Transverse colon (tissue), 4 donors: ENCODE results near the gene PDE4D. TPM values are rescaled to one million over a fixed set of nuclear protein-coding genes. Genes with fewer than 3 reads are reported as not detected.

Experiments
- DNase-seq: peaks from one replicate; pipeline ENCODE4 v3.0.0-alpha.2; 2019
- H3K27ac ChIP-seq, 4 donors: fragments of 200-600 bp; sonication (generic); 2 replicates each; pipeline ENCODE4 v1.5.1; 2016 to 2018; ENCODE audit warnings: inconsistent platforms in 4 of 4
- H3K27me3 ChIP-seq: fragments of 200-600 bp; sonication (generic); 2 replicates; pipeline ENCODE4 v1.5.1; 2017; ENCODE audit warnings: inconsistent platforms
- H3K36me3 ChIP-seq, 4 donors: fragments of 200-600 bp; sonication (generic); 2 replicates each; pipeline ENCODE4 v1.5.1; 2017 to 2019; ENCODE audit warnings: inconsistent platforms in 4 of 4
- H3K4me1 ChIP-seq, 4 donors: fragments of 200-600 bp; sonication (generic); 2 replicates each; pipeline ENCODE4 v1.5.1; 2017 to 2020; ENCODE audit warnings: inconsistent platforms in 4 of 4
- H3K4me3 ChIP-seq, 4 donors: fragments of 200-600 bp; sonication (generic); 1 replicate in 1 of 4; 2 replicates in 3 of 4; pipeline versions ENCODE4 v1.5.1 to v1.6.1; 2017 to 2019; ENCODE audit warnings: inconsistent platforms in 4 of 4
- H3K9me3 ChIP-seq, 2 donors: fragments of 200-600 bp; sonication (generic); 2 replicates each; pipeline ENCODE4 v1.5.1; 2017 to 2019; ENCODE audit warnings: inconsistent platforms in 2 of 2
- EP300 ChIP-seq: sonication (generic); formaldehyde crosslinking; IDR thresholded peaks from one replicate; pipeline ENCODE4 v1.6.1; 2017; ENCODE audit warnings: antibody characterized with exemption, low read depth
- POLR2A ChIP-seq: fragments of 450-650 bp; IDR thresholded peaks from one replicate; pipeline ENCODE4 v1.6.1; 2016; ENCODE audit warnings: antibody characterized with exemption, mild to moderate bottlenecking, moderate library complexity
- POLR2AphosphoS5 ChIP-seq, 3 donors: sonication (generic); formaldehyde crosslinking; IDR thresholded peaks; one replicate each; pipeline ENCODE4 v1.6.1; 2016; ENCODE audit warnings: antibody characterized with exemption in 3 of 3
- WGBS, 2 donors: methylation state at CpG; one replicate each; pipeline ENCODE4 v1.1.5; 2018; ENCODE audit warnings: low coverage in 1 of 2; 5-methylcytosine and 5-hydroxymethylcytosine counted together
- in situ Hi-C, 4 donors: fragments of 200-750 bp; cut with MboI; loops; one replicate each; pipeline versions ENCODE4 v1.15.0 to v1.15.1; 2017; ENCODE audit warnings: low sequenced_read_pairs in 3 of 4, low pct_ligation_motif_present in 1 of 4, low pct_unique_long_range_greater_than_20kb in 1 of 4
- intact Hi-C: fragments of 100-400 bp; cut with DNase I; formaldehyde crosslinking; loops from one replicate; pipeline ENCODE4 v1.15.1; 2023; ENCODE audit warnings: low total_unique reads
- total RNA-seq, 4 donors: library from RNA; depleted of rRNA; stranded (reverse); fragments of >200 nt; gene quantifications; one replicate each; pipeline ENCODE4 v1.1.0, GENCODE V29; 2016
- TF ChIP-seq, protein P1 (sequence below), 5 experiments: fragments of 200-600 bp in 3 of 5; fragments of 450-650 bp in 2 of 5; sonication (generic) in 3 of 5; IDR thresholded peaks; 1 replicate in 2 of 5; 2 replicates in 3 of 5; pipeline ENCODE4 v1.5.1; 2016 to 2017; ENCODE audit warnings: antibody characterized with exemption in 5 of 5, inconsistent platforms in 3 of 5, mild to moderate bottlenecking in 2 of 5, moderate library complexity in 1 of 5

The PDE4D gene
- total RNA-seq, 4 donors from 2014 or later = 47.0 to 302 (median 73.6) TPM

DNA sequence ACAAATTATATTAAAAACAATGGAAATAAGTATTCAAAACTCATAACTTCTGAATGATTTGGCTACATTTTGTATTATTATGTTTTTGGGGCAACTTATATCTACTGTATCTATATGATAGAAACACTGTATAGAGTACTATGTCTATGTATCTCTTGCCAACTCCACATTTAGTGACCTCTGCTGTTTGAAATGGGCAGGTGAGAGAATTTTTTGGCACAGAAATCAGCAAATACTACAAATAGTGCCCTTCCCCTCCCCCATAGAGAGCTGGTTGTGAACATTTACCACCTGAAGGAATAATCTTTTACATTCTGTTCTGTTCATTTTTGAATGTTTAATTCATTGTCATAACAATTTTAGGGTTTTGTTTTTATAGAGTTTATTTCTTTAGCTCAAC, 545.3 kb downstream of the PDE4D start:
- Histone ChIP-seq H3K27me3 (no peaks in the 10 kb centered on the region), H3K9me3 (no peaks in the 10 kb centered on the region), H3K27ac (peak overlapping the region in 3 of 4 donors; percentile 0 to 7 (median 3)), H3K36me3 (no peaks in the 10 kb centered on the region), H3K4me1 (peaks cover 0 to 25% (median 4%) of the 10 kb centered on the region in 4 donors), H3K4me3 (no peak overlapping the region)
- intact Hi-C loops = no loop called here
- no peak for TF ChIP-seq EP300
- TF ChIP-seq, protein P1, sequence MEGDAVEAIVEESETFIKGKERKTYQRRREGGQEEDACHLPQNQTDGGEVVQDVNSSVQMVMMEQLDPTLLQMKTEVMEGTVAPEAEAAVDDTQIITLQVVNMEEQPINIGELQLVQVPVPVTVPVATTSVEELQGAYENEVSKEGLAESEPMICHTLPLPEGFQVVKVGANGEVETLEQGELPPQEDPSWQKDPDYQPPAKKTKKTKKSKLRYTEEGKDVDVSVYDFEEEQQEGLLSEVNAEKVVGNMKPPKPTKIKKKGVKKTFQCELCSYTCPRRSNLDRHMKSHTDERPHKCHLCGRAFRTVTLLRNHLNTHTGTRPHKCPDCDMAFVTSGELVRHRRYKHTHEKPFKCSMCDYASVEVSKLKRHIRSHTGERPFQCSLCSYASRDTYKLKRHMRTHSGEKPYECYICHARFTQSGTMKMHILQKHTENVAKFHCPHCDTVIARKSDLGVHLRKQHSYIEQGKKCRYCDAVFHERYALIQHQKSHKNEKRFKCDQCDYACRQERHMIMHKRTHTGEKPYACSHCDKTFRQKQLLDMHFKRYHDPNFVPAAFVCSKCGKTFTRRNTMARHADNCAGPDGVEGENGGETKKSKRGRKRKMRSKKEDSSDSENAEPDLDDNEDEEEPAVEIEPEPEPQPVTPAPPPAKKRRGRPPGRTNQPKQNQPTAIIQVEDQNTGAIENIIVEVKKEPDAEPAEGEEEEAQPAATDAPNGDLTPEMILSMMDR (IDR thresholded peaks at IDR 0.05) = peak in 1 of 5 experiments; percentile 8
- in situ Hi-C loops = no loop called here
- DNase-seq = no peak

DNA sequence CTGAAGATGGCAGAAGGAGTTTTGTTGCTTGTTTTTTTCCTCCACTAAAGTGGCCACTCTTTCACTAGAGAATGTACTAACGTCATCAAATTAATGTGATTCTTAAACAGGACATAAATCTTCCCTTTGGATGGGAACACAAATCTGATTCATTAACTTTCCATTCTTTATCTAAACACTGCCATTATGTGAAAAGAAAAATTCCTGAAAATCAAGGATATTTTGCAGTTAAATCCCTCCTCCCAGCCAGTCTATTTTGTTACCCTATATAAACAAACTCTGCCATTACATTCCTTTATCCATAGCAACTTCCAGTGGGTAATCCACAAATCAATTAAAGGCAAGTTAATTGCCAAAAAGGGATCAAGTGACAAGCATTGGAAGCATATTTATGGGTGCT, 546.5 kb downstream of the PDE4D start:
- in situ Hi-C loops = no loop called here
- Histone ChIP-seq H3K9me3 (no peaks in the 10 kb centered on the region), H3K27ac (peak overlapping the region; percentile 57 to 64 (median 60))

DNA sequence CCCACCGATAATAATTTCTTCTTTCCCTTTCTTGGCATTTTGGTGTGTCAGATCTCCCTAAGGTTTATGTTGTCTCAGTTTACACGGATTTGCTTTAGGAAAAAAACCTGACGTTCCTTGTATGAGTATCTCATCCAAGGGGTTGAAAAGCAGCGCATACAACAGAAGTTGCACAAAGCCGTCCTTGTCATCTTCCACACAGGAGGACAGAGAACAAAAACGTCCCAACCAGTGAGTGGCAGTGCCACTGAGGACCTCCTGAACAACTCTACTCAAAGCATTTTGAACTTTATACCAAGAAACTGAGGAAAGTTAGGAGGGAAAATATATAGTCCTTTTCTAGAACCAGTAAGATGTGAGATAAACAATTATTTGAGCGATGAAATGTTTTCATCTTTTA, 547.0 kb downstream of the PDE4D start:
- TF ChIP-seq POLR2A (no peak), POLR2AphosphoS5 (IDR thresholded peaks at IDR 0.05) (no peak), EP300 (no peak)
- TF ChIP-seq, protein P1 (IDR thresholded peaks at IDR 0.05) = no peak
- Histone ChIP-seq H3K9me3 (no peaks in the 10 kb centered on the region), H3K27ac (peak overlapping the region; percentile 39 to 64 (median 60)), H3K4me3 (no peak overlapping the region), H3K4me1 (peaks cover 0 to 11% (median 0%) of the 10 kb centered on the region in 4 donors), H3K27me3 (no peaks in the 10 kb centered on the region), H3K36me3 (no peaks in the 10 kb centered on the region)
- DNase-seq = no peak
- intact Hi-C loops (no loop called here), in situ Hi-C loops (no loop called here)
- 72% methylated on average over 7 of the region's 7 CpGs for WGBS, 2 donors

More for the DNA sequence above, 546.5 kb downstream of the PDE4D start:
- Histone ChIP-seq H3K4me1 (peaks cover 0 to 14% (median 2%) of the 10 kb centered on the region in 4 donors), H3K27me3 (no peaks in the 10 kb centered on the region), H3K4me3 (no peak overlapping the region), H3K36me3 (no peaks in the 10 kb centered on the region)
- WGBS, 2 donors = 61 to 100% methylated on average over 1 of the region's 1 CpG
- intact Hi-C loops = no loop called here
- DNase-seq = no peak
- TF ChIP-seq POLR2AphosphoS5 (IDR thresholded peaks at IDR 0.05) (peak; percentile 53 to 63 (median 56)), POLR2A (no peak)

DNA sequence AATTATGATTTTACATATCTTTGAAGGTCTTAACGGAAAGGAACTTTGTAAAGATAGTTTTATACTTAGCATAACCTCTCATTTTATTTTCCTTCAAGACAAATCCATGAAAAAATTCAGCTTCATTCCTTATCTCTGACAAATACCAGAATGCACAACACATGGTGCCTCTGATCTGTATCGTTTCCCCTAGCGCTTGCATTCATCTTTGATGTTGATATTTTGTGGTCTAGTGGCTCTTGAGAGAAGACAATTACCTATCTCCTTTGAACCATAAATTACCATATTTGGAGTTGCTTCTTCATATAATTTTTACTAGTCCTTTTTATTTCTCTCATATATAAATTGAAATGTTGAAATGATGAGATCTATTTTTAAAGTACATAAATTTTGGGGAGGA, 551.3 kb downstream of the PDE4D start:
- no peak overlapping the region for H3K27ac ChIP-seq
- in situ Hi-C loops = no loop called here
- no peak for DNase-seq
- intact Hi-C loops = no loop called here
- no peaks in the 10 kb centered on the region for H3K36me3 ChIP-seq
- H3K27me3 ChIP-seq = no peaks in the 10 kb centered on the region
- no peak overlapping the region for H3K4me3 ChIP-seq
- H3K9me3 ChIP-seq = no peaks in the 10 kb centered on the region
- 67 to 84% methylated on average over 3 of the region's 3 CpGs for WGBS, 2 donors
- TF ChIP-seq POLR2A = no peak
- TF ChIP-seq POLR2AphosphoS5 (IDR thresholded peaks at IDR 0.05) = no peak
- no peak for TF ChIP-seq EP300
- TF ChIP-seq, protein P1 (IDR thresholded peaks at IDR 0.05) = no peak
- no peaks in the 10 kb centered on the region for H3K4me1 ChIP-seq

DNA sequence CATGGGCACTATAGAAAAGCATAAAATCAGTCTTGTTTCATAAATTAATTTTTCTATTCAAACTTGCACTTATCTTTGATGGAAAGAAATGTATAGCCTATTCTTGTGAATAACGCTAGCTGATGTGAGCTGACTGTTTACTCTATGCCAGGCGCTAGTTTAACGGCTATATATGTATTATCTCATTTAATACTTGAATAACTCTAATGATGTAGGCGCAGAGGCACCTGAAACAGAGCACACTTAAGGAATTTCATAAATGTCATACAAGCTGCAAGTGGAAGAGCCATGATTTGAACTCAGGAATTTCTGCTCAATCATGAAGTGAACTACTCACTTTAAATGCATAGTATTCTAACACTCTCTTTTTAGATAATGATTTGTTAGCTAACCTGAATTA, 551.8 kb downstream of the PDE4D start:
- H3K27ac ChIP-seq = no peak overlapping the region
- TF ChIP-seq, protein P1 (IDR thresholded peaks at IDR 0.05) = no peak
- TF ChIP-seq POLR2A (no peak), EP300 (no peak), POLR2AphosphoS5 (IDR thresholded peaks at IDR 0.05) (no peak)
- no peaks in the 10 kb centered on the region for H3K4me1 ChIP-seq
- no peak overlapping the region for H3K4me3 ChIP-seq
- DNase-seq = no peak
- H3K27me3 ChIP-seq = no peaks in the 10 kb centered on the region
- WGBS, 2 donors = 94 to 95% methylated on average over 4 of the region's 4 CpGs
- no peaks in the 10 kb centered on the region for H3K9me3 ChIP-seq
- intact Hi-C loops (no loop called here), in situ Hi-C loops (no loop called here)
- no peaks in the 10 kb centered on the region for H3K36me3 ChIP-seq
